HG03575 (cell line): ENCODE measurements around the gene CPNE4.
"Not testable (repeated sequence)": the region's sequence is repeated elsewhere in the genome, so short reads cannot be mapped to it uniquely, and the experiment has no call there.

Source experiments
- ATAC-seq: cut with Tn5 transposase; IDR thresholded peaks from one replicate; pipeline ENCODE4 v1.9.1; 2021; ENCODE audit not compliant: unreplicated experiment, insufficient number of reproducible peaks, low FRiP score; ENCODE audit errors: extremely low read depth

CPNE4 gene

DNA sequence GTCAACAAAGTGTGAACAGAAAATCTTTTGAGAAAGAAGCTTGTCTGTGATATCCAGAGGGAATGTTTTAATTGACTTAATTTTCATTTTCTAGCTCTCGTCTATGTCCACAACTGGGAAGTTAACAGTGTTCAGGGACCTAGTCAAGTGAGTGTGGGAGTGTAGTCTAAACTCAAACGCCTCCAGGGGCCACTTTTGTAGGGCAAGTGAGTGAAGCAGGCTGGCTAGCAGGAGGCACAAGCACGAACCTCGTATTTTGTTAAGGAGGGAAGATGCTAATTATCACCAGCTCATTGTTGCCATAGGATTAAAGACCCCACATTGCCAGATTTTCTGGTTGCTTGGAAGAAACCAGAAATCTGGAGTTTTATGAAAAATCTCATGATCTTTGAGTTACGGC, 135.8 kb downstream of the CPNE4 start:
- ATAC-seq = no peak

GRCh38 chr3:131898346-131898745, 136.5 kb downstream of the CPNE4 start:
- ATAC-seq = no peak

DNA sequence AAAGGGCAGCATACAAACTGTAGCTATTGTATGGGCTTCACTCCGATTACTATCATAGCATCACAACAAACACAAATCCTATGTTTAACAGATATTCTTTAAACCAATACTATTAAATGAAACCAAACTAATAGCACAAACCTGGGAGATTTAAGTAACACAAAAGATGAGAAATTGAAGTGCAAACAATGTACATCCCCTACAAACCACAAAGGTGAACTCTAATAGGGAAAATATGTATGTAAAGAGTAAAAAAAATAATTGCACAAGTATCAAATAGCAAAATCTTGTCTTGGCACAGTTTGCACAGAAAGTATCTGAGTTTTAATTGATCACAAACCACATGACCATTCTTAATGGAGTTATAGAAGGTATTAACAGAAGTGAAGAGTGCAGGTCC, 138.5 kb downstream of the CPNE4 start:
- no peak for ATAC-seq

GRCh38 chr3:131895766-131896165, 139.0 kb downstream of the CPNE4 start:
- ATAC-seq = no peak

DNA sequence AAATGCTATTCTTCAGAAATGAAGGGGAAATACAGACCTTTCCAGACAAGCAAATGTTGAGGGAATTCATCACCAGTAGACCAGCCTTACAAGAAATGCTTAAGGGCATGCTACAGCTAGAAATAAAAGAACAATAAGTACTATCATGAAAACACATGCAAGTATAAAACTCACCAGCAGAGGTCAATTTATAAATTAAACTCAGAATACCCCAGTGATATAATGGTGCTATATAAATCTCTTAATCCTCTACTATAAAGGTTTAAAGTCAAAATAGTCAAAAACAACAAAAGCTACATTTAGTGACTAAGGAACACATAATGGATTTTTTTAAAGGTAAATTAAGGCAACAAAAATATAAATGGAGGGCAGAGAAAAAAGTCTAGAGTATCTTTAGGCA, 142.5 kb downstream of the CPNE4 start:
- ATAC-seq = no peak

GRCh38 chr3:131885871-131886270, 148.9 kb downstream of the CPNE4 start:
- ATAC-seq = not testable (repeated sequence)

DNA sequence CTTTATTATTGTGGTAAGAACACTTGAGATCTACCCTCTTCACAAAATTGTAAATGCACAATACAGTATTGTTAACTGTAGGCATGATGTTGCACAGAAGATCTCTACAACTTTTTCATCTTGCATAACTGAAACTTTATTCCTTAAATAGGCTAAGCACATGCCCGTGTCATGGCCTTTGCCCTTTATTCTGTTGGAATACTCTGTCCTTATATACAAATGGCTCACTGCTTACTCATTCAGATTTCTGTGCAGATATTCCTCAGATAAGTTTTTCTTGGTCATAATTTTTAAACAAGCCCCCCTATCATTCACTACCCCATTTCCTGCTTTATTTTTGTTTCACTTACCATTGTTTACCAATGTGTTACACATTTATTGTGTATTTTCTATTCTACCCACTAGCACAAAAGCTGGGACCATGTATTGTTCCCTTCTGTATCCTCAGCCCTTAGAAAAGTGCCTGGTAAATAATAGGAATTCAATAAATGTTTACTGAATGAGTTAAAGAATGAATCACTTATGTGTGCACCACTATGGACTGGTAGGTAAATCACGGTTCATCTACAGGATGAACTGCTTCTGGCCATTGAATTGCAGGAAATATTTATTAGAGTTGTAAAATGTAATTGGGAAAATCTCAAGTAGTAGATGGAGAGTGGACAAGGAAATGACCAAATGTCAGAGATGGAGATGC, 151.0 kb downstream of the CPNE4 start:
- no peak for ATAC-seq

GRCh38 chr3:131883086-131883485, 151.7 kb downstream of the CPNE4 start:
- ATAC-seq = no peak

DNA sequence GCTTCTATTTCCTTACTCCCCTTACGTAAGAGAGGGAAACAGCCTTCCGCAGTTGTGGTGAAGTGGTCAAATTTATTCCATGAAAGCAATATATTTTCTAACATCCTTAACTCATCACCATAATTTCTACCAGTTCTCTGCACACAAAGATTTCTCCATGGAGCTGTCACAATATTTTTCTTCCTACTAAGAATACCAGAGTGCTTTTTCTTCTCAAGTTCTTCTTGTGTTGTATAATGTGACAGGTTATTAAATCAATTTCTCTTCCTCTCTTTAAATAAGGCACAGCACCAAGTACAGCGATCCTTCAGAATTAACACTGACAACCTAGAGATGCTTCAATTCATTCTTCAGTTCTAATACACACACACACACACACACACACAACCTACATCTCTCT, 153.0 kb downstream of the CPNE4 start:
- ATAC-seq = no peak

- ATAC-seq = no peak
Observed at GRCh38 chr3:131880948-131881347, 153.9 kb downstream of the CPNE4 start.

DNA sequence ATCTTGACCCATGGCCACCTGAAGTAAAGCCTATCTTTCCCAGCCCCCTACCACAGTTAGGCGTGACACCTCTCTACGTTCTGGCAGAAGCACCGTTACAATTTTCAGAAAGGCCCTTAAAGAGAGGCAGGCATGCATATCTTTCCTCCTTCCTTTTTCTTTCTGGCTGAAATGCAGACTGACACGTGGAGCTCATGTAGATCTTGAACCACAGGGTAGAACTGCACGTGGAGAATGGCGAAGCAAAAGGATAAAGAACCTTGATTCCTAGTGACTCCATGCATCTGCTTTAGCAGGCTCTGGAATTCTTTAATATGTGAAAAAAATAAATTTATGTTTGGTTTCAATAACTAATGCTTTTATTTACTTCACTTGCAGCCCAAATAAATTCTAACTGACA, 166.6 kb downstream of the CPNE4 start:
- no peak for ATAC-seq

DNA sequence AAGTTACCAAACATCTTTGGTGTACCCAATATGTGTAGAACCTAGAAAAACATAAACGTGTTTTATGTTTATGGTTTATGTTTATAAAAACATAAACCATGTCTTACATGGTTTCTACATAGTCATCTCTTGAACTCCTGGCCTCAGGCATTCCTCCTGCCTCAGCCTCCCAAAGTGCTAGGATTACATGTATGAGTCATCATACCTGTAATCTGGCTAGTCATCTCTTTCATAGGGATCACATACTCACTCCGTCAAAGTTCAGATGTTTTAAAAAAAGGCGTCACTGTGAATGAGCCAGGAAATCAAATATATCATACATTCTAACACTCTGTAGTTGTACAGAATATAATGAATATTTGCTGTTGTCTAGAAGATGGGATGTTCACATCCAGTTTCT, 178.6 kb downstream of the CPNE4 start:
- no peak for ATAC-seq

DNA sequence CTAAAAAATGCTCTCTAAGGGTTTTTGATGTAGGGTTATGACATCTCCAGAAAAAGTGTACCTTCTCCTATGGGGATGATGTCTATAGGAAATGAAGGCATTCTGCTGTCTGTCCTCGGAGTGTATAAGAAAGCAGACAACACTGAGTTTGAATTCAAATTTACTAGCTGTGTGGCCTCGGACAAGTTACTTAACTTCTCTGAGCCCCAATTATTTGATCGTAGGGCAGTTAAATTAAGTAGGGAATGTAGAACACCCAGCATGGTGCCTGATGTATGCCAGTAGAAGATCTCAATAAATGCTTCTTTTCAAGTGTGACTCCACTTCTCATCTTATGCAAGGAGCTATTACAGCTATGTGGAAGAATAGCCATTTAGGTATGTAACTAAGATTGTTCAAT, 184.6 kb downstream of the CPNE4 start:
- ATAC-seq = no peak

DNA sequence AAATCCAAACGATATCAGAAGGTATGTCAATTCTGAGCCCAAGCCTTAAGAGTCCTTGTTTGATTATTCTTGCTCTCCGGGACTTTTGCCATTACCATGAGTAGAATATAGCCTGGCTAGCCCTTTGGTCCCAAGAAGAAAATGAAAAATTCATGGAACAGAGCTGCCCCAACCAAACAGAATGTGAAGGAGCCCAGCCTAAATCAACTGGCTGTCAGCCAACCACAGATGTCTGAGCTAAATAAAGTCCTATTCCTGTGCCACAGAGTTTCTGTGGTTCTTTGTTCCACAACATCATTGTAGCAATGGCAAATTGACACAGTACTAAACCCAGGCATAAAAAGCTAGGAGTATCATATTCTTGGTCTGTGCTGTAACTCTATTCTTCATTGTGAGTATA, 185.2 kb downstream of the CPNE4 start:
- ATAC-seq = no peak

DNA sequence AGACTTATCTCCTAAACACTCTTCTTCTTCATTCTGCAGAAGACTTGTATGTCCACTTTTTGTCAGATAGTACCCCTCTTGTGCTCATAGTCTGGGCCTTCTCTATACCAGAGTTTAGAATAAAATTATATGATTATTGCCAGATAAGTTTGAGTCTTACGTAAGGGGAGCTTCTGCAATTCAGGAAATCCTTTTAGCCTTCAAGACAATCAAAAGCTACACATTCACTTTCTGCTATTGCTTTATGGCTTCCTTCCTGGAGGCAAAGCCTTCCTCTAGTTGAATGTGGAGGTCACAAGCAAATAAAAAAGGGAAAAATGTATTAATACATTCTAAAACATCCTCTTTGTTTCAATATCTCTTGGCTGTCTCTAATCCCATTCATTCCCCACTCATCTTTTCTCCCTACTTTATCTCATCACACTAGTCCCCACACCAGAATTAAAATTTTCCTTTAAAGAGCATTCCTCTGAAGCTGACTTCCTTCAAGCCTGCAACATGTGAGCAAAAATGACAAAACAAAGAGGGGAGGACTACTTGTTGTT, 186.8 kb downstream of the CPNE4 start:
- ATAC-seq = no peak

DNA sequence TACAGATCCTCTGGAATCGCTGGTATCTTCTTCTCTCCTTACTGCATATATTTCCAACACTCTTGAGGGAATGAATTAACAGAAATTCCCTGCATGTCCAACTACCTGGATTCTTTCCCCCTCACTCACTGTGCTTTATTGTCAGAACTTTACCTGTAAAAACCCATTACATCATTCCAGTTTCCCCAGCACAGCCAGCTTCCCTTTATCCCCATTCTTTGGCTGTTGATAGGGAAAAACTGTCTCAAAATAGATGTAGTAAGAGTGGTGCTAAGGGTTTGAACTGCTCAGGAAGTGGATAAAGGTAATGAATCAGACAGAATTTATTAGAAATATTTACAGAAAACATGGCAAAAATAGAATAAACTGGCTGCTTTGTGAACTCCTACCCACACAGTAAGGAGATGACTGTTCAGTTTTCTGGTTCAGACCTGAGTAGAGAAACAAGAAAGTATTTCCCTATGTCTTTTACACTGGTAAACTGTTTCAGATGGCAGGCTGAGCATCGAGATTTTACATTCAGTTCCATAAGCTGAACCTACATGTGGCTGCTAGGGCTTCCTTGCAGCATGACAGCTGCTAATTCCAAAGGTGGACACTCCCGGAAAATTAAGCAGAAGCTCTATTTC, 188.4 kb downstream of the CPNE4 start:
- ATAC-seq = no peak

DNA sequence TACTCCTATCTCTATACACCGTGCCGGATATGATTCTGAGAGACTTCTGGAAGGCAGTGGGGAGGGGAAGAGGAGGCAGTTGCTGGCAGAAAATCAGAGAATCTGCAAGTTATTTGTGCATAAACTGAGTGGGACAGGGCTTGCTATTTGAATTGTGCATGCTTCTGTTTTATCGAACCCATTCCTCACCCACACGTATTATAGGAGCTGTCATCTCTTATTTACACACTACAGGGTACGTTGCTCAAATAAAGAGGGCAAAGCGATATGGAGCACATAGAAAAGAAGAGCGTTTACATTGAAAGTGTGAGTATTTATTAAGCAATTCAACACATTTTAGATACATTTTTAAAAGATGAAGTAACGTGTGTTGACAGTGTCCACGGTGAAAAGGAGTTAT, 191.6 kb downstream of the CPNE4 start:
- no peak for ATAC-seq

GRCh38 chr3:131840156-131840797, 194.5 kb downstream of the CPNE4 start:
- ATAC-seq = no peak

- ATAC-seq = no peak
Observed at GRCh38 chr3:131835906-131836305, 198.9 kb downstream of the CPNE4 start.

DNA sequence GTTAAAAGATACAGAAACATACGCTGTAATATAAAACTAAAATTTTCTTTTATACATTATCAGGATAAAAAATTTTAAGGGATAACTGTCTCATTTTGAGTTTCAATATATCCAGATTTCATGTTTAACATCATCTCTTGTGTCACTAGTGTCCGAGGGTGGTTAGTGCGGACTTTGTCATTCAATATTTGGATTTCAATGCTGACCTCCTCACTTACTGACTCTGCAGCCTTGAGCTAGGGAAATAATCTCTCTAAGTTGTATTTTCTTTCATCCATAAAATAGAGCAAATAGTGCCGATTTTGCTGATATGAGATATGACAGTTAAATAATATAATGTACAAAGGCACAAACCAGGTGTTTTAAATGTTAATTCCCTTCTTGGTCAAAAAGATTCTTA, 203.2 kb downstream of the CPNE4 start:
- ATAC-seq = no peak
